Astrocyte (in vitro differentiated cells and primary cell): Measurements from ENCODE around the gene MCAT. TPM values are rescaled to one million over a fixed set of nuclear protein-coding genes. Genes with fewer than 3 reads are reported as not detected.

Source experiments
- DNase-seq: peaks from one replicate; pipeline ENCODE4 v3.0.0-alpha.2; 2010; ENCODE audit warnings: low read depth
- FAIRE-seq: peaks from 2 replicates; lab custom pipeline; 2011; peaks lifted over from hg19 to GRCh38; lab: Jason Lieb, UNC
- H2AFZ ChIP-seq: 2 replicates; pipeline ENCODE4 v1.6.0; 2012; ENCODE audit warnings: low read depth, low read length, inconsistent platforms
- H3K27ac ChIP-seq: 2 replicates; pipeline ENCODE4 v1.5.1; 2011; ENCODE audit warnings: low read depth, low read length, inconsistent platforms
- H3K27me3 ChIP-seq: 2 replicates; pipeline ENCODE4 v1.6.0; 2011; ENCODE audit warnings: low read length, inconsistent platforms; ENCODE audit not compliant: insufficient read depth
- H3K36me3 ChIP-seq: 2 replicates; pipeline ENCODE4 v1.5.1; 2011; ENCODE audit warnings: low read length, inconsistent platforms; ENCODE audit not compliant: insufficient read depth
- H3K4me1 ChIP-seq: 2 replicates; pipeline ENCODE4 v1.5.1; 2011; ENCODE audit warnings: low read length, inconsistent platforms; ENCODE audit not compliant: insufficient read depth
- H3K4me2 ChIP-seq: 2 replicates; pipeline ENCODE4 v1.6.0; 2012; ENCODE audit warnings: low read length, inconsistent platforms
- H3K4me3 ChIP-seq: 2 replicates; pipeline ENCODE4 v1.5.1; 2011; ENCODE audit warnings: low read depth, mild to moderate bottlenecking, low read length, inconsistent platforms; ENCODE audit not compliant: insufficient read depth
- H3K79me2 ChIP-seq: 2 replicates; pipeline ENCODE4 v1.6.0; 2012; ENCODE audit warnings: mild to moderate bottlenecking, low read length, inconsistent platforms; ENCODE audit not compliant: insufficient read depth
- H3K9ac ChIP-seq: 2 replicates; pipeline ENCODE4 v1.6.0; 2012; ENCODE audit warnings: mild to moderate bottlenecking, low read length, inconsistent platforms
- H3K9me3 ChIP-seq: 2 replicates; pipeline ENCODE4 v1.5.1; 2012; ENCODE audit warnings: low read depth, mild to moderate bottlenecking, low read length, inconsistent platforms; ENCODE audit not compliant: insufficient read depth
- H4K20me1 ChIP-seq: 2 replicates; pipeline ENCODE4 v1.6.0; 2012; ENCODE audit warnings: low read length, inconsistent platforms; ENCODE audit not compliant: insufficient read depth
- H3K27ac Mint-ChIP-seq: one replicate; pipeline ENCODE4 v1.8.0; 2021; ENCODE audit warnings: mild to moderate bottlenecking, mixed read lengths; ENCODE audit not compliant: unreplicated experiment
- H3K27me3 Mint-ChIP-seq: one replicate; pipeline ENCODE4 v1.8.0; 2021; ENCODE audit warnings: low read depth, mixed read lengths; ENCODE audit not compliant: unreplicated experiment
- H3K36me3 Mint-ChIP-seq: one replicate; pipeline ENCODE4 v1.8.0; 2021; ENCODE audit warnings: low read depth, mixed read lengths; ENCODE audit not compliant: unreplicated experiment
- H3K4me1 Mint-ChIP-seq: one replicate; pipeline ENCODE4 v1.8.0; 2021; ENCODE audit warnings: low read depth, mixed read lengths; ENCODE audit not compliant: unreplicated experiment
- H3K4me3 Mint-ChIP-seq: one replicate; pipeline ENCODE4 v1.8.0; 2021; ENCODE audit warnings: mild to moderate bottlenecking, moderate library complexity, mixed read lengths; ENCODE audit not compliant: unreplicated experiment
- H3K9me3 Mint-ChIP-seq: one replicate; pipeline ENCODE4 v1.8.0; 2021; ENCODE audit warnings: mild to moderate bottlenecking, mixed read lengths; ENCODE audit not compliant: unreplicated experiment
- EZH2 ChIP-seq: IDR thresholded peaks from 2 replicates; pipeline ENCODE4 v1.6.1; 2012; ENCODE audit warnings: mild to moderate bottlenecking, low read length, inconsistent platforms; ENCODE audit not compliant: insufficient read depth
- total RNA-seq: library from RNA; stranded (reverse); gene quantifications from 2 replicates; pipeline ENCODE4 v1.2.1, GENCODE V29; 2021
- TF ChIP-seq, protein P1 (sequence below): IDR thresholded peaks from 2 replicates; pipeline ENCODE4 v1.5.1; 2011; ENCODE audit warnings: low read depth, mild to moderate bottlenecking, inconsistent platforms, low read length, moderate library complexity; ENCODE audit not compliant: insufficient read depth

MCAT gene
- total RNA-seq, 1 donor from 2014 or later: 15.1 TPM

- no peaks in the 10 kb centered on the region for H3K27me3 Mint-ChIP-seq
- peaks cover 25% of the 10 kb centered on the region for H4K20me1 ChIP-seq
- no peaks in the 10 kb centered on the region for H3K79me2 ChIP-seq
- DNase-seq (no peak), FAIRE-seq (no peak)
- no peaks in the 10 kb centered on the region for H3K36me3 ChIP-seq
- H2AFZ ChIP-seq: no peak overlapping the region
- peaks cover 8% of the 10 kb centered on the region for H3K4me1 ChIP-seq
- no peak overlapping the region for H3K27ac Mint-ChIP-seq
- no peaks in the 10 kb centered on the region for H3K9me3 ChIP-seq
- no peak overlapping the region for H3K4me2 ChIP-seq
- H3K4me1 Mint-ChIP-seq: peaks cover 7% of the 10 kb centered on the region
- TF ChIP-seq EZH2: no peak
- TF ChIP-seq, protein P1, sequence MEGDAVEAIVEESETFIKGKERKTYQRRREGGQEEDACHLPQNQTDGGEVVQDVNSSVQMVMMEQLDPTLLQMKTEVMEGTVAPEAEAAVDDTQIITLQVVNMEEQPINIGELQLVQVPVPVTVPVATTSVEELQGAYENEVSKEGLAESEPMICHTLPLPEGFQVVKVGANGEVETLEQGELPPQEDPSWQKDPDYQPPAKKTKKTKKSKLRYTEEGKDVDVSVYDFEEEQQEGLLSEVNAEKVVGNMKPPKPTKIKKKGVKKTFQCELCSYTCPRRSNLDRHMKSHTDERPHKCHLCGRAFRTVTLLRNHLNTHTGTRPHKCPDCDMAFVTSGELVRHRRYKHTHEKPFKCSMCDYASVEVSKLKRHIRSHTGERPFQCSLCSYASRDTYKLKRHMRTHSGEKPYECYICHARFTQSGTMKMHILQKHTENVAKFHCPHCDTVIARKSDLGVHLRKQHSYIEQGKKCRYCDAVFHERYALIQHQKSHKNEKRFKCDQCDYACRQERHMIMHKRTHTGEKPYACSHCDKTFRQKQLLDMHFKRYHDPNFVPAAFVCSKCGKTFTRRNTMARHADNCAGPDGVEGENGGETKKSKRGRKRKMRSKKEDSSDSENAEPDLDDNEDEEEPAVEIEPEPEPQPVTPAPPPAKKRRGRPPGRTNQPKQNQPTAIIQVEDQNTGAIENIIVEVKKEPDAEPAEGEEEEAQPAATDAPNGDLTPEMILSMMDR: no peak
- H3K36me3 Mint-ChIP-seq: peaks cover 5% of the 10 kb centered on the region
- H3K27me3 ChIP-seq: no peaks in the 10 kb centered on the region
- no peaks in the 10 kb centered on the region for H3K9me3 Mint-ChIP-seq
- no peak overlapping the region for H3K27ac ChIP-seq
- H3K9ac ChIP-seq: no peak overlapping the region
- H3K4me3 ChIP-seq: no peak overlapping the region
- H3K4me3 Mint-ChIP-seq: no peak overlapping the region
These were observed 23.1 kb upstream of the MCAT start for GRCh38 chr22:43166132-43166930.

GRCh38 chr22:43164636-43165035, 21.4 kb upstream of the MCAT start:
- peaks cover 41% of the 10 kb centered on the region for H4K20me1 ChIP-seq
- no peak for FAIRE-seq
- H2AFZ ChIP-seq: no peak overlapping the region
- TF ChIP-seq EZH2: no peak
- TF ChIP-seq, protein P1: no peak
- H3K4me1 Mint-ChIP-seq: peaks cover 7% of the 10 kb centered on the region
- H3K9me3 Mint-ChIP-seq: no peaks in the 10 kb centered on the region
- H3K9me3 ChIP-seq: no peaks in the 10 kb centered on the region
- H3K4me2 ChIP-seq: no peak overlapping the region
- H3K9ac ChIP-seq: no peak overlapping the region
- no peak overlapping the region for H3K27ac ChIP-seq
- DNase-seq: no peak
- peaks cover 8% of the 10 kb centered on the region for H3K4me1 ChIP-seq
- H3K4me3 ChIP-seq: no peak overlapping the region
- peaks cover 2% of the 10 kb centered on the region for H3K79me2 ChIP-seq
- H3K36me3 ChIP-seq: peaks cover 4% of the 10 kb centered on the region
- H3K27ac Mint-ChIP-seq: no peak overlapping the region
- H3K4me3 Mint-ChIP-seq: no peak overlapping the region
- H3K27me3 ChIP-seq: no peaks in the 10 kb centered on the region
- H3K27me3 Mint-ChIP-seq: no peaks in the 10 kb centered on the region
- H3K36me3 Mint-ChIP-seq: peaks cover 5% of the 10 kb centered on the region

- peaks cover 2% of the 10 kb centered on the region for H3K4me1 Mint-ChIP-seq
- TF ChIP-seq, protein P1: no peak
- TF ChIP-seq EZH2: no peak
- no peak for DNase-seq
- H4K20me1 ChIP-seq: peaks cover 50% of the 10 kb centered on the region
- peaks cover 2% of the 10 kb centered on the region for H3K36me3 Mint-ChIP-seq
- H3K27me3 ChIP-seq: no peaks in the 10 kb centered on the region
- no peak overlapping the region for H3K4me3 ChIP-seq
- no peak for FAIRE-seq
- no peak overlapping the region for H3K9ac ChIP-seq
- peaks cover 4% of the 10 kb centered on the region for H3K36me3 ChIP-seq
- H3K79me2 ChIP-seq: peaks cover 15% of the 10 kb centered on the region
- H3K27ac ChIP-seq: no peak overlapping the region
- no peak overlapping the region for H3K27ac Mint-ChIP-seq
- H3K27me3 Mint-ChIP-seq: no peaks in the 10 kb centered on the region
- H3K4me1 ChIP-seq: peaks cover 2% of the 10 kb centered on the region
- no peaks in the 10 kb centered on the region for H3K9me3 ChIP-seq
- no peak overlapping the region for H2AFZ ChIP-seq
- no peak overlapping the region for H3K4me3 Mint-ChIP-seq
- H3K4me2 ChIP-seq: no peak overlapping the region
- H3K9me3 Mint-ChIP-seq: no peaks in the 10 kb centered on the region
These were observed 20.1 kb upstream of the MCAT start for GRCh38 chr22:43163241-43163795.
